Activated CD4-positive, alpha-beta T cell treated with anti-CD3 and anti-CD28 coated beads, Interleukin-2, amount 10 ng/mL, durations not matched to agents 24 days and 14 days (primary cell): ENCODE data around the gene SH2B3. TPM values are rescaled to one million over a fixed set of nuclear protein-coding genes. Genes with fewer than 3 reads are reported as not detected.
"Not testable (repeated sequence)": the region's sequence is repeated elsewhere in the genome, so short reads cannot be mapped to it uniquely, and the experiment has no call there.

Experiments
- DNase-seq: peaks from one replicate; pipeline ENCODE4 v3.0.0; 2022
- H3K27ac Mint-ChIP-seq: one replicate; pipeline ENCODE4 v1.8.0; 2022; ENCODE audit warnings: mild to moderate bottlenecking, mixed read lengths
- H3K27me3 Mint-ChIP-seq: one replicate; pipeline ENCODE4 v1.8.0; 2022; ENCODE audit warnings: mixed read lengths
- H3K36me3 Mint-ChIP-seq: one replicate; pipeline ENCODE4 v1.8.0; 2022; ENCODE audit warnings: low read depth, mild to moderate bottlenecking, mixed read lengths
- H3K4me1 Mint-ChIP-seq: one replicate; pipeline ENCODE4 v1.8.0; 2021; ENCODE audit warnings: mixed read lengths
- H3K4me3 Mint-ChIP-seq: one replicate; pipeline ENCODE4 v1.8.0; 2022; ENCODE audit warnings: mild to moderate bottlenecking, moderate library complexity, mixed read lengths
- H3K9me3 Mint-ChIP-seq: one replicate; pipeline ENCODE4 v1.8.0; 2021; ENCODE audit warnings: mixed read lengths
- intact Hi-C: fragments of 100-400 bp; cut with micrococcal nuclease; formaldehyde crosslinking; loops from one replicate; pipeline ENCODE4 v1.15.1; 2023
- total RNA-seq: library from RNA; stranded (reverse); gene quantifications from 2 replicates; pipeline ENCODE4 v1.2.3, GENCODE V29; 2022

SH2B3 gene
- total RNA-seq, 1 donor from 2014 or later = 44.1 TPM

- H3K27me3 Mint-ChIP-seq, H3K4me3 Mint-ChIP-seq, H3K9me3 Mint-ChIP-seq, H3K36me3 Mint-ChIP-seq, H3K27ac Mint-ChIP-seq, DNase-seq: not testable (repeated sequence)
- peaks cover 32% of the 10 kb centered on the region for H3K4me1 Mint-ChIP-seq
- intact Hi-C loops = loop anchor here (2.0 to 5.0 kb wide), 2 partner anchors 65 to 291 kb away; partner anchors contain the start of genes ACAD10 and BRAP
Measured at GRCh38 chr12:111396271-111396670, 9.5 kb upstream of the SH2B3 start.

GRCh38 chr12:111396726-111397445, 8.8 kb upstream of the SH2B3 start:
- Mint-ChIP-seq H3K4me1 (peaks cover 32% of the 10 kb centered on the region), H3K9me3 (no peaks in the 10 kb centered on the region), H3K36me3 (no peaks in the 10 kb centered on the region), H3K4me3 (peak overlapping the region; percentile 78), H3K27ac (peak overlapping the region; percentile 70), H3K27me3 (peaks cover 4% of the 10 kb centered on the region)
- intact Hi-C loops = loop anchor here (1.0 to 5.0 kb wide), 7 partner anchors 48 to 416 kb away; partner anchors contain the start of genes ACAD10 and BRAP
- DNase-seq = peak; percentile 96

GRCh38 chr12:111398530-111398929, 7.2 kb upstream of the SH2B3 start:
- intact Hi-C loops = loop anchor here (5.0 kb wide), 1 partner anchor 289 kb away; the partner anchor contains the start of genes ACAD10 and BRAP
- DNase-seq = peak; percentile 52
- Mint-ChIP-seq H3K36me3 (no peaks in the 10 kb centered on the region), H3K4me1 (peaks cover 41% of the 10 kb centered on the region), H3K9me3 (no peaks in the 10 kb centered on the region), H3K27me3 (peaks cover 4% of the 10 kb centered on the region), H3K4me3 (no peak overlapping the region), H3K27ac (no peak overlapping the region)

- intact Hi-C loops = loop anchor here (5.0 to 10.0 kb wide), 2 partner anchors 287 to 1015 kb away; partner anchors contain the start of genes ACAD10, BRAP and PTPN11
- H3K9me3 Mint-ChIP-seq, H3K27me3 Mint-ChIP-seq, H3K36me3 Mint-ChIP-seq: not testable (repeated sequence)
- peak overlapping the region; percentile 12 for H3K4me3 Mint-ChIP-seq
- peak overlapping the region; percentile 77 for H3K27ac Mint-ChIP-seq
- peaks cover 55% of the 10 kb centered on the region for H3K4me1 Mint-ChIP-seq
- peak; percentile 56 for DNase-seq
Measured at GRCh38 chr12:111399741-111400404, 5.8 kb upstream of the SH2B3 start.

- H3K4me3 Mint-ChIP-seq = no peak overlapping the region
- H3K9me3 Mint-ChIP-seq = no peaks in the 10 kb centered on the region
- H3K27ac Mint-ChIP-seq = no peak overlapping the region
- peak; percentile 55 for DNase-seq
- H3K27me3 Mint-ChIP-seq = peaks cover 2% of the 10 kb centered on the region
- intact Hi-C loops = loop anchor here (10.0 kb wide), 1 partner anchor 1014 kb away; the partner anchor contains the start of gene PTPN11
- peaks cover 55% of the 10 kb centered on the region for H3K4me1 Mint-ChIP-seq
- H3K36me3 Mint-ChIP-seq = peaks cover under 1% of the 10 kb centered on the region
Measured at GRCh38 chr12:111401167-111401605, 4.5 kb upstream of the SH2B3 start.

GRCh38 chr12:111402490-111402824, 3.3 kb upstream of the SH2B3 start:
- Mint-ChIP-seq H3K27ac (peak overlapping the region; percentile 70), H3K4me3 (peak overlapping the region; percentile 88), H3K4me1 (peaks cover 51% of the 10 kb centered on the region)
- not testable (repeated sequence) for H3K36me3 Mint-ChIP-seq, H3K27me3 Mint-ChIP-seq, H3K9me3 Mint-ChIP-seq, DNase-seq
- intact Hi-C loops = loop anchor here (10.0 kb wide), 1 partner anchor 1012 kb away; the partner anchor contains the start of gene PTPN11

GRCh38 chr12:111404362-111405148, 1.2 kb upstream of the SH2B3 start:
- intact Hi-C loops = loop anchor here (2.0 to 10.0 kb wide), 3 partner anchors 143 to 1010 kb away; partner anchors contain the start of genes ATXN2 and PTPN11
- H3K27me3 Mint-ChIP-seq = peaks cover 2% of the 10 kb centered on the region
- peaks cover 16% of the 10 kb centered on the region for H3K36me3 Mint-ChIP-seq
- H3K27ac Mint-ChIP-seq = peak overlapping the region; percentile 96
- peak overlapping the region; percentile 88 for H3K4me3 Mint-ChIP-seq
- peak; percentile 84 for DNase-seq
- peaks cover 53% of the 10 kb centered on the region for H3K4me1 Mint-ChIP-seq
- no peaks in the 10 kb centered on the region for H3K9me3 Mint-ChIP-seq

GRCh38 chr12:111405149-111405858, 419 bp upstream of the SH2B3 start:
- Mint-ChIP-seq H3K27me3 (no peaks in the 10 kb centered on the region), H3K4me1 (peaks cover 50% of the 10 kb centered on the region), H3K27ac (peak overlapping the region; percentile 96), H3K36me3 (peaks cover 18% of the 10 kb centered on the region), H3K4me3 (peak overlapping the region; percentile 88), H3K9me3 (no peaks in the 10 kb centered on the region)
- DNase-seq = peak; percentile 99
- intact Hi-C loops = loop anchor here (2.0 to 10.0 kb wide), 3 partner anchors 142 to 1009 kb away; partner anchors contain the start of genes ATXN2 and PTPN11

- DNase-seq = peak; percentile 88
- H3K27me3 Mint-ChIP-seq = no peaks in the 10 kb centered on the region
- peak overlapping the region; percentile 99 for H3K4me3 Mint-ChIP-seq
- peak overlapping the region; percentile 96 for H3K27ac Mint-ChIP-seq
- H3K4me1 Mint-ChIP-seq = peaks cover 55% of the 10 kb centered on the region
- H3K36me3 Mint-ChIP-seq = peaks cover 18% of the 10 kb centered on the region
- no peaks in the 10 kb centered on the region for H3K9me3 Mint-ChIP-seq
- intact Hi-C loops = loop anchor here (5.0 to 10.0 kb wide), 2 partner anchors 141 to 1008 kb away; partner anchors contain the start of gene PTPN11
Measured at GRCh38 chr12:111406474-111407376, 1.0 kb downstream of the SH2B3 start.

- peak overlapping the region; percentile 99 for H3K4me3 Mint-ChIP-seq
- H3K36me3 Mint-ChIP-seq = peaks cover 20% of the 10 kb centered on the region
- H3K27me3 Mint-ChIP-seq = no peaks in the 10 kb centered on the region
- peaks cover 63% of the 10 kb centered on the region for H3K4me1 Mint-ChIP-seq
- intact Hi-C loops = loop anchor here (5.0 to 10.0 kb wide), 2 partner anchors 140 to 1007 kb away; partner anchors contain the start of gene PTPN11
- no peaks in the 10 kb centered on the region for H3K9me3 Mint-ChIP-seq
- H3K27ac Mint-ChIP-seq = peak overlapping the region; percentile 96
- peak; percentile 70 for DNase-seq
Measured at GRCh38 chr12:111407377-111408115, 1.8 kb downstream of the SH2B3 start.

GRCh38 chr12:111408116-111408440, 2.4 kb downstream of the SH2B3 start:
- H3K36me3 Mint-ChIP-seq = peaks cover 24% of the 10 kb centered on the region
- H3K4me1 Mint-ChIP-seq = peaks cover 63% of the 10 kb centered on the region
- H3K9me3 Mint-ChIP-seq = no peaks in the 10 kb centered on the region
- peak overlapping the region; percentile 96 for H3K27ac Mint-ChIP-seq
- intact Hi-C loops = loop anchor here (5.0 to 10.0 kb wide), 2 partner anchors 139 to 1007 kb away; partner anchors contain the start of gene PTPN11
- H3K4me3 Mint-ChIP-seq = peak overlapping the region; percentile 99
- no peaks in the 10 kb centered on the region for H3K27me3 Mint-ChIP-seq
- DNase-seq = no peak
